ENCODE results near the gene ARHGAP15. TPM values are rescaled to one million over a fixed set of nuclear protein-coding genes. Genes with fewer than 3 reads are reported as not detected.
A peak's percentile ranks its signal among the peaks of the same experiment; 100 is the strongest.

The ARHGAP15 gene
- total and polyA plus RNA-seq, 2 donors from 2014 or later: 5.7 to 23.1 TPM

DNA sequence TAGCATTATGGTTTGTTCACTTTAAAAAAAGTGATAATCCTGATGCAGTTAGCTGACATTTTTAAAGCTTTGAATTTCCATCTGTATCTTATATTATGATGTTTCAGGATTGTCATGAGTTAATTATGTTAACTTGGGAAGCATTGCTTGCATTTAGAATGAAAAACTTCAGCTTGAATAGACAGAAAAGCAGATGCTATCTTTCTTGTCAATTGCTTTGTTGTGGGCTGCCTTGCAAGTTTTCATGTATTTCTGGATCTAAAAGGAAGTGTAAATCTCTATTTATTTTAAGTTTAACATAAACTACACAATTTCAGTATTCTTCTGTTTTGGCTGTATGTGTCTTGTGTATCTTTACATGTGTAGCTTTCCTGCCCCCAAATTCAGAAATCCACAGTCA lies 479.5 kb downstream of the ARHGAP15 start:
- no peak overlapping the region for H3K9ac ChIP-seq (ENCODE audit: low read length in 3 of 3)
- no peaks in the 10 kb centered on the region for H3K27me3 ChIP-seq (ENCODE audit: control insufficient read depth, insufficient read depth, low read length)
- H3K27ac ChIP-seq (ENCODE audit: low read depth in 2 of 2, low read length in 2 of 2): no peak overlapping the region
- no peaks in the 10 kb centered on the region for H3K36me3 ChIP-seq (ENCODE audit: control insufficient read depth in 2 of 3, insufficient read depth in 3 of 3, low read length in 3 of 3)
- TF ChIP-seq, protein P1, sequence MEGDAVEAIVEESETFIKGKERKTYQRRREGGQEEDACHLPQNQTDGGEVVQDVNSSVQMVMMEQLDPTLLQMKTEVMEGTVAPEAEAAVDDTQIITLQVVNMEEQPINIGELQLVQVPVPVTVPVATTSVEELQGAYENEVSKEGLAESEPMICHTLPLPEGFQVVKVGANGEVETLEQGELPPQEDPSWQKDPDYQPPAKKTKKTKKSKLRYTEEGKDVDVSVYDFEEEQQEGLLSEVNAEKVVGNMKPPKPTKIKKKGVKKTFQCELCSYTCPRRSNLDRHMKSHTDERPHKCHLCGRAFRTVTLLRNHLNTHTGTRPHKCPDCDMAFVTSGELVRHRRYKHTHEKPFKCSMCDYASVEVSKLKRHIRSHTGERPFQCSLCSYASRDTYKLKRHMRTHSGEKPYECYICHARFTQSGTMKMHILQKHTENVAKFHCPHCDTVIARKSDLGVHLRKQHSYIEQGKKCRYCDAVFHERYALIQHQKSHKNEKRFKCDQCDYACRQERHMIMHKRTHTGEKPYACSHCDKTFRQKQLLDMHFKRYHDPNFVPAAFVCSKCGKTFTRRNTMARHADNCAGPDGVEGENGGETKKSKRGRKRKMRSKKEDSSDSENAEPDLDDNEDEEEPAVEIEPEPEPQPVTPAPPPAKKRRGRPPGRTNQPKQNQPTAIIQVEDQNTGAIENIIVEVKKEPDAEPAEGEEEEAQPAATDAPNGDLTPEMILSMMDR (IDR thresholded peaks at IDR 0.05; ENCODE audit: borderline replicate concordance, extremely low read depth, insufficient read depth): no peak
- DNase-seq: peak in 2 of 5 donors; percentile 17 to 50
- no peak for FAIRE-seq
- intact Hi-C loops (cut with DNase I): no loop called here
- no peak overlapping the region for H3K4me3 ChIP-seq (ENCODE audit: low read length in 3 of 3)
- H3K9me3 ChIP-seq (ENCODE audit: control insufficient read depth in 2 of 3, insufficient read depth in 1 of 3, low read length in 3 of 3): no peaks in the 10 kb centered on the region
- H3K4me1 ChIP-seq (ENCODE audit: control insufficient read depth in 2 of 3, insufficient read depth in 2 of 3, low read depth in 1 of 3, low read length in 3 of 3): peaks cover 0 to 6% (median 0%) of the 10 kb centered on the region in 3 donors

DNA sequence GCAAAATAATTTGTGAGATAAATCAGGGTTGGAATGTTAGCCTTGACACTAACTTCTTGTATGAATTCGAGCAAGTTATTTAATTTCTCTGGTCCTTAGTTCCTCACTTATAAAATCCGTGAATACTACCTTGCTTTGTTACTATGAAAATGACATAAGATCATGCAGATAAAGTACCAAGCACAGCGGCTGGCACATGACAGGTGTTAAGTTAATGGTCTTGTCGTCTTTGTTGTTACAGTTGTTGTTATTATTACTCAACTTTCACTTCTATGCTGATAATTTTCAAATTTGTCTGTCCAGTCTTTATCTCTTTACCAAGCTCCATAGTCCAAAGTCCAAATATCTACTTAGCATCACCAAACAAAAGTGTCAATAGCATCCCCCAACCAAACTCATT lies 482.1 kb downstream of the ARHGAP15 start:
- Histone ChIP-seq H3K4me1 (ENCODE audit: control insufficient read depth in 2 of 3, insufficient read depth in 2 of 3, low read depth in 1 of 3, low read length in 3 of 3) (peaks cover 0 to 6% (median 0%) of the 10 kb centered on the region in 3 donors), H3K9me3 (ENCODE audit: control insufficient read depth in 2 of 3, insufficient read depth in 1 of 3, low read length in 3 of 3) (no peaks in the 10 kb centered on the region), H3K27ac (ENCODE audit: low read depth in 2 of 2, low read length in 2 of 2) (no peak overlapping the region), H3K4me3 (ENCODE audit: low read length in 3 of 3) (no peak overlapping the region), H3K27me3 (ENCODE audit: control insufficient read depth, insufficient read depth, low read length) (no peaks in the 10 kb centered on the region), H3K9ac (ENCODE audit: low read length in 3 of 3) (no peak overlapping the region), H3K36me3 (ENCODE audit: control insufficient read depth in 2 of 3, insufficient read depth in 3 of 3, low read length in 3 of 3) (no peaks in the 10 kb centered on the region)
- FAIRE-seq (no peak), DNase-seq (no peak)
- TF ChIP-seq, protein P1 (IDR thresholded peaks at IDR 0.05; ENCODE audit: borderline replicate concordance, extremely low read depth, insufficient read depth): no peak
- intact Hi-C loops (cut with DNase I): no loop called here

GRCh38 chr2:143615562-143615961 lies 486.3 kb downstream of the ARHGAP15 start:
- no peak for DNase-seq
- no peak overlapping the region for H3K4me3 ChIP-seq (ENCODE audit: low read length in 3 of 3)
- H3K27me3 ChIP-seq (ENCODE audit: control insufficient read depth, insufficient read depth, low read length): no peaks in the 10 kb centered on the region
- no peak overlapping the region for H3K9ac ChIP-seq (ENCODE audit: low read length in 3 of 3)
- FAIRE-seq: no peak
- intact Hi-C loops (cut with DNase I): no loop called here
- no peaks in the 10 kb centered on the region for H3K36me3 ChIP-seq (ENCODE audit: control insufficient read depth in 2 of 3, insufficient read depth in 3 of 3, low read length in 3 of 3)
- TF ChIP-seq, protein P1 (IDR thresholded peaks at IDR 0.05; ENCODE audit: borderline replicate concordance, extremely low read depth, insufficient read depth): no peak
- H3K4me1 ChIP-seq (ENCODE audit: control insufficient read depth in 2 of 3, insufficient read depth in 2 of 3, low read depth in 1 of 3, low read length in 3 of 3): no peaks in the 10 kb centered on the region
- no peaks in the 10 kb centered on the region for H3K9me3 ChIP-seq (ENCODE audit: control insufficient read depth in 2 of 3, insufficient read depth in 1 of 3, low read length in 3 of 3)
- H3K27ac ChIP-seq (ENCODE audit: low read depth in 2 of 2, low read length in 2 of 2): no peak overlapping the region

DNA sequence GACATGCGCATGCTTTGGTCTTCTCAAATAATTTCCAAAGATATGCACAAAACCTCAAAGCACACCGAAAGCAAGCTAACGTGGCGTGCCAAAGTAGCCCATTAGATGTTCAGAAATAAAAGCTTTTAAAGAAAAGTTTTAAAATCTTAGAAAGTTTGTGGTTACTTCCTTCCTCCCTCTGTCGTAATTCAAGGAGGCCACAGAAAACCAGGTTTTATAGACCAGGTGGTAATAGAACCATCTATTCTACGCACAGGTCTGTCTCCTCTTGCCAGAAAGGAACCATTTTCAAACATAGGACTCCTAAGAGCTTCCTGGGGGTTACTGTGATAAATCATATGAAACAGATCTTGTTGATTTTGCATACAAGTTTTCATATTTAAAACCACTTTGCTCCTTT lies 487.2 kb downstream of the ARHGAP15 start:
- no peaks in the 10 kb centered on the region for H3K36me3 ChIP-seq (ENCODE audit: control insufficient read depth in 2 of 3, insufficient read depth in 3 of 3, low read length in 3 of 3)
- no peaks in the 10 kb centered on the region for H3K4me1 ChIP-seq (ENCODE audit: control insufficient read depth in 2 of 3, insufficient read depth in 2 of 3, low read depth in 1 of 3, low read length in 3 of 3)
- TF ChIP-seq, protein P1 (IDR thresholded peaks at IDR 0.05; ENCODE audit: borderline replicate concordance, extremely low read depth, insufficient read depth): no peak
- intact Hi-C loops (cut with DNase I): no loop called here
- H3K27me3 ChIP-seq (ENCODE audit: control insufficient read depth, insufficient read depth, low read length): no peaks in the 10 kb centered on the region
- DNase-seq (no peak), FAIRE-seq (no peak)
- H3K27ac ChIP-seq (ENCODE audit: low read depth in 2 of 2, low read length in 2 of 2): no peak overlapping the region
- H3K4me3 ChIP-seq (ENCODE audit: low read length in 3 of 3): no peak overlapping the region
- no peaks in the 10 kb centered on the region for H3K9me3 ChIP-seq (ENCODE audit: control insufficient read depth in 2 of 3, insufficient read depth in 1 of 3, low read length in 3 of 3)
- H3K9ac ChIP-seq (ENCODE audit: low read length in 3 of 3): no peak overlapping the region

All from kidney (tissue), 14 donors.